Osteoblast (primary cell): ENCODE data around the gene CANX. TPM values are rescaled to one million over a fixed set of nuclear protein-coding genes. Genes with fewer than 3 reads are reported as not detected.

Experiments
- DNase-seq: peaks from one replicate; pipeline ENCODE4 v3.0.0; 2011; ENCODE audit warnings: low spot score, mixed read lengths; ENCODE audit not compliant: insufficient read length; ENCODE audit errors: missing footprints
- H2AFZ ChIP-seq: 2 replicates; pipeline ENCODE4 v1.6.0; 2011; ENCODE audit warnings: mild to moderate bottlenecking, low read length
- H3K27ac ChIP-seq: 2 replicates; pipeline ENCODE4 v1.5.1; 2011; ENCODE audit warnings: mild to moderate bottlenecking, low read depth, low read length, moderate library complexity
- H3K27me3 ChIP-seq: 2 replicates; pipeline ENCODE4 v1.6.0; 2012; ENCODE audit warnings: mild to moderate bottlenecking, control low read depth, inconsistent platforms, low read length, moderate library complexity; ENCODE audit not compliant: insufficient read depth
- H3K36me3 ChIP-seq: 2 replicates; pipeline ENCODE4 v1.5.1; 2011; ENCODE audit warnings: mild to moderate bottlenecking, low read length, control low read depth, moderate library complexity; ENCODE audit not compliant: insufficient read depth
- H3K4me1 ChIP-seq: 2 replicates; pipeline ENCODE4 v1.5.1; 2011; ENCODE audit warnings: mild to moderate bottlenecking, low read length, control low read depth, moderate library complexity; ENCODE audit not compliant: insufficient read depth
- H3K4me2 ChIP-seq: 2 replicates; pipeline ENCODE4 v1.6.0; 2011; ENCODE audit warnings: mild to moderate bottlenecking, low read length; ENCODE audit not compliant: insufficient read depth
- H3K4me3 ChIP-seq: fragments of 200-600 bp; sonication (generic); 3 replicates; pipeline ENCODE4 v1.5.1; 2012; ENCODE audit warnings: mild to moderate bottlenecking, low read length, inconsistent platforms; ENCODE audit not compliant: insufficient read depth
- H3K79me2 ChIP-seq: 2 replicates; pipeline ENCODE4 v1.6.0; 2012; ENCODE audit warnings: mild to moderate bottlenecking, low read length, control low read depth, inconsistent platforms; ENCODE audit not compliant: insufficient read depth
- H3K9me3 ChIP-seq: 2 replicates; pipeline ENCODE4 v1.5.1; 2011; ENCODE audit warnings: low read depth, low read length, control low read depth
- H4K20me1 ChIP-seq: 2 replicates; pipeline ENCODE4 v1.6.0; 2012; ENCODE audit warnings: mild to moderate bottlenecking, low read length, control low read depth; ENCODE audit not compliant: insufficient read depth
- CTCF ChIP-seq: IDR thresholded peaks from 2 replicates; pipeline ENCODE4 v1.5.1; 2011; ENCODE audit warnings: mild to moderate bottlenecking, low read depth, low read length, moderate library complexity; ENCODE audit errors: extremely low read depth
- total RNA-seq: library from RNA; depleted of rRNA; stranded (reverse); fragments of >200 nt; gene quantifications from 2 replicates; pipeline ENCODE4 v1.2.3, GENCODE V29; 2012

CANX gene
- total RNA-seq, 1 donor: 698 TPM

GRCh38 chr5:179772351-179772750, 73.6 kb downstream of the CANX start:
- TF ChIP-seq CTCF: no peak
- peak; percentile 27 for DNase-seq
- H3K27me3 ChIP-seq: no peaks in the 10 kb centered on the region
- H3K36me3 ChIP-seq: peaks cover 72% of the 10 kb centered on the region
- H3K4me3 ChIP-seq: no peak overlapping the region
- H2AFZ ChIP-seq: no peak overlapping the region
- no peak overlapping the region for H3K4me2 ChIP-seq
- H3K9me3 ChIP-seq: no peaks in the 10 kb centered on the region
- no peak overlapping the region for H3K27ac ChIP-seq
- H3K4me1 ChIP-seq: no peaks in the 10 kb centered on the region
- H3K79me2 ChIP-seq: peaks cover 35% of the 10 kb centered on the region
- peaks cover 16% of the 10 kb centered on the region for H4K20me1 ChIP-seq

GRCh38 chr5:179773686-179774040, 74.9 kb downstream of the CANX start:
- H3K4me3 ChIP-seq: no peak overlapping the region
- DNase-seq: no peak
- H3K4me1 ChIP-seq: no peaks in the 10 kb centered on the region
- no peak for TF ChIP-seq CTCF
- no peaks in the 10 kb centered on the region for H3K27me3 ChIP-seq
- H3K9me3 ChIP-seq: no peaks in the 10 kb centered on the region
- H4K20me1 ChIP-seq: peaks cover 11% of the 10 kb centered on the region
- peaks cover 76% of the 10 kb centered on the region for H3K36me3 ChIP-seq
- no peak overlapping the region for H3K27ac ChIP-seq
- no peak overlapping the region for H3K4me2 ChIP-seq
- no peak overlapping the region for H2AFZ ChIP-seq
- peaks cover 23% of the 10 kb centered on the region for H3K79me2 ChIP-seq

- Histone ChIP-seq H4K20me1 (peaks cover 6% of the 10 kb centered on the region), H3K79me2 (peaks cover 15% of the 10 kb centered on the region), H3K27ac (no peak overlapping the region), H3K4me2 (no peak overlapping the region), H3K27me3 (no peaks in the 10 kb centered on the region), H3K9me3 (no peaks in the 10 kb centered on the region), H3K36me3 (peaks cover 73% of the 10 kb centered on the region), H3K4me1 (no peaks in the 10 kb centered on the region), H3K4me3 (no peak overlapping the region), H2AFZ (no peak overlapping the region)
- DNase-seq: peak; percentile 62
- TF ChIP-seq CTCF: no peak
Measured at GRCh38 chr5:179774442-179774841, 75.7 kb downstream of the CANX start.

- DNase-seq: peak; percentile 42
- H2AFZ ChIP-seq: no peak overlapping the region
- no peaks in the 10 kb centered on the region for H3K79me2 ChIP-seq
- H3K9me3 ChIP-seq: no peaks in the 10 kb centered on the region
- H3K27me3 ChIP-seq: no peaks in the 10 kb centered on the region
- H3K4me1 ChIP-seq: no peaks in the 10 kb centered on the region
- no peak overlapping the region for H3K4me3 ChIP-seq
- peaks cover 56% of the 10 kb centered on the region for H3K36me3 ChIP-seq
- TF ChIP-seq CTCF: no peak
- H4K20me1 ChIP-seq: peaks cover 6% of the 10 kb centered on the region
- no peak overlapping the region for H3K27ac ChIP-seq
- no peak overlapping the region for H3K4me2 ChIP-seq
Measured at GRCh38 chr5:179776411-179776938, 77.7 kb downstream of the CANX start.
